Stimulated activated effector memory CD8-positive, alpha-beta T cell treated with anti-CD3 and anti-CD28 coated beads, Interleukin-12 subunit alpha, Interleukin-12 subunit beta, amount 100 ng/mL, for 72 hours (primary cell): ENCODE data around the gene HMGN1.
"Not testable (repeated sequence)": the region's sequence is repeated elsewhere in the genome, so short reads cannot be mapped to it uniquely, and the experiment has no call there.

Experiments used
- ATAC-seq: fragments of 150-1000 bp; cut with Tn5 transposase; 2 replicates; pipeline ENCODE4 v1.10.0; 2021
- DNase-seq, 2 donors: peaks; one replicate each; pipeline ENCODE4 v3.0.0; 2021 to 2022; ENCODE audit warnings: low spot score in 2 of 2
- H3K27ac Mint-ChIP-seq: one replicate; pipeline ENCODE4 v1.8.0; 2022; ENCODE audit warnings: mild to moderate bottlenecking, mixed read lengths
- H3K36me3 Mint-ChIP-seq: one replicate; pipeline ENCODE4 v1.8.0; 2022; ENCODE audit warnings: mild to moderate bottlenecking, mixed read lengths
- H3K4me1 Mint-ChIP-seq: one replicate; pipeline ENCODE4 v1.8.0; 2022; ENCODE audit warnings: mixed read lengths
- H3K4me3 Mint-ChIP-seq: one replicate; pipeline ENCODE4 v1.8.0; 2022; ENCODE audit warnings: mild to moderate bottlenecking, mixed read lengths
- H3K9me3 Mint-ChIP-seq: one replicate; pipeline ENCODE4 v1.8.0; 2022; ENCODE audit warnings: mixed read lengths

HMGN1 gene, protein sequence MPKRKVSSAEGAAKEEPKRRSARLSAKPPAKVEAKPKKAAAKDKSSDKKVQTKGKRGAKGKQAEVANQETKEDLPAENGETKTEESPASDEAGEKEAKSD

DNA sequence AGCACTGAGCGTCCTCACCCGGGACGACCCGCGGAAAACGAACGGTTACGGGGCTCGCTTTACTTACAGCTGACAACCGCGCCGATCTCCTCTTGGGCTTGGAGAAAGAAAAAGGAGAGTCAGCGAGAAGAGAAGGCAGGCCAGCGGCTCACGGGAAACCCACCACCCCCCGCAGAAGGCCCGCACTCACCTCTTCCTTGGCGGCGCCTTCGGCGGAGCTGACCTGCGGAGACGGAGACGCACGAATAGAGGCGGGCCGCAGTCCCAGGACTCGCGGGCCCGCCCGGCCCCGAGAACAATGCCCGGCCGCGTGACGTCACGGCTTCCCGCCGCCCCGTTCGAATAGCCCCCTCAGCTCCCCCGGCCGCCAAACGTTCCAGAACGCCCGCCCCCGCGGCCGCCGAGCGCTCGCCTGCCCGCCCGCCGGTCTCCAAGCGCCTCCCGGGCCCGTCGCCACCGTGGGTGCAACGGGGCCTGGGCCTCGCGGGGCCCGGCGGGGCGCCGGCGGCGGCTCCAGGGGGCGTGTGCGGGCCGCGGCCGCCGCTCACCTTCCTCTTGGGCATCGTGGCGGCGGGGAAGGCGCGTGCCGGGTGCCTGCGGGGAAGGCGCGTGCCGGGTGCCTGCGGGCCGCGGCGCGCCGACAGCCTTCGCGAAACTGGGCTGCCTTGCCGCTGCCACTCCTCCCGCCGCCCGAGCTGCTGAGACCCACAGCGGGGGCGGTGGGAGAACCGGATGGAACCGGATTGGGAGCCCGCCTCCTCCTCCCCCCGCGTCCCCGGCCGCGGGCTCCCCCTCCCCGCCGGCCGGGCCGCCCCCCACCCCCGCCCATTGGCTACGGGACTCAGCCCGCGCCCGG lies at the start of gene HMGN1:
HMGN1 (minus strand) TSS at position 734 of the 856 bp plus-strand sequence; CDS start at position 563, 171 bp downstream.
- no peaks in the 10 kb centered on the region for H3K9me3 Mint-ChIP-seq
- peaks cover 58% of the 10 kb centered on the region for H3K36me3 Mint-ChIP-seq
- peaks cover 36% of the 10 kb centered on the region for H3K4me1 Mint-ChIP-seq
- DNase-seq (peak; percentile 72 to 92), ATAC-seq (peak; percentile 75)
- peak within 1 kb of the TSS; percentile 92 for H3K4me3 Mint-ChIP-seq
- peak within 1 kb of the TSS; percentile 96 for H3K27ac Mint-ChIP-seq

DNA sequence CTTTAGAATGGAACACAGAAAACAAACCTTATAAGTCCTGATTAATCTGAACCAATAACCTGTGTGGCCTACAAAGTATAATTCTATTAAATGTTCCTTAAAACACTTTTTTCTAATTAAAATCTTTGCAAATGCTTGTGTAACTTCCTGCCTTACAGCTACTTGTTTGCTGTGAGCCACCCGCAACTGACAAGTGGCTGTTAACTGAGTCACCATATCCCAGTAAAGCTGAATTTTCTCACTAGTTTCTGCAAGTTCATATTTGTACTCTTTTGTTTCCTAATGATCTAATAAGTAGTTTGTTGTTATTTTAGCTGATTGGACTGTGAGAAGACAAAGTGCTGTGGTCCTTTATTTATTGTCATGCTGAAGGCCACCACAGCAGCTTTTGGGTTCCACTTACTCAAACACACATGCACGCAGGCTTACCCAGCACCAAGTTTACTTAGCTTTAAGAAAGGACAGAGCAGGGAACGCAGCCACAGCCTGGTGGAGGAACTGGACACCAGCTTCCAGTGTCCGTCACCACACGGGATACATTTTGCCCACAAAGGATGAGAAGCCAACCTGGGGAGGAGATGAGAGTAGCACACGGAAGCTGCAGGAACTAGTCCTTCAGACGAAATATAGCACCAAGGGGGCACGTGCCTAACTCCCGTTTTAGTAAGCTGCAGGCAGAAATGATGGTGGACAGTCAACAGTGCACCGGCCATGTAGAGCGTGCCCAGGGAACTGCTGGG lies 48.9 kb upstream of the HMGN1 start:
- Mint-ChIP-seq H3K27ac (no peak overlapping the region), H3K4me1 (no peaks in the 10 kb centered on the region), H3K4me3 (no peak overlapping the region), H3K36me3 (peaks cover 62% of the 10 kb centered on the region), H3K9me3 (no peaks in the 10 kb centered on the region)
- DNase-seq, result no peak
- ATAC-seq, result no peak

DNA sequence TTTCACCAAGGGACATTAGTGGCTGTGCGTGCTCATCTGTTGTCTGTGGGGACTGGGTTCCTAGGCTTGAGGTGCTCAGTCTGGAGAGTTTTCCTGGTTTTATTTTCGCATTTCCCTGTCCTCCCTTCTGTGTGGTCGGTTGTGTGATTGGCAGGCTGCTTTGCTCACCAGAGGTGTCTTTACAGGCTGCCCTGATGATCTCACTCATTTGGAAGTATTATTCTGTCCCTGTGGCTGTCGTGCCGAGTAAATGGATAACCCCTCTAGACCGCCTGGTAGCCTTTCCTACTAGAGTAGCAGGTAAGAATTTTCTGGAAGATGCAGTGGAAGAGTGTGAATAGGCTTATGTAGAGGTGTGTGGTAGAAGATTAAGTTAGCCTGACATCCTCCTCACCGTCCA lies 44.1 kb upstream of the HMGN1 start:
- H3K27ac Mint-ChIP-seq, result no peak overlapping the region
- no peaks in the 10 kb centered on the region for H3K9me3 Mint-ChIP-seq
- no peak for ATAC-seq
- DNase-seq, result no peak
- no peak overlapping the region for H3K4me3 Mint-ChIP-seq
- peaks cover 84% of the 10 kb centered on the region for H3K36me3 Mint-ChIP-seq
- peaks cover 27% of the 10 kb centered on the region for H3K4me1 Mint-ChIP-seq

DNA sequence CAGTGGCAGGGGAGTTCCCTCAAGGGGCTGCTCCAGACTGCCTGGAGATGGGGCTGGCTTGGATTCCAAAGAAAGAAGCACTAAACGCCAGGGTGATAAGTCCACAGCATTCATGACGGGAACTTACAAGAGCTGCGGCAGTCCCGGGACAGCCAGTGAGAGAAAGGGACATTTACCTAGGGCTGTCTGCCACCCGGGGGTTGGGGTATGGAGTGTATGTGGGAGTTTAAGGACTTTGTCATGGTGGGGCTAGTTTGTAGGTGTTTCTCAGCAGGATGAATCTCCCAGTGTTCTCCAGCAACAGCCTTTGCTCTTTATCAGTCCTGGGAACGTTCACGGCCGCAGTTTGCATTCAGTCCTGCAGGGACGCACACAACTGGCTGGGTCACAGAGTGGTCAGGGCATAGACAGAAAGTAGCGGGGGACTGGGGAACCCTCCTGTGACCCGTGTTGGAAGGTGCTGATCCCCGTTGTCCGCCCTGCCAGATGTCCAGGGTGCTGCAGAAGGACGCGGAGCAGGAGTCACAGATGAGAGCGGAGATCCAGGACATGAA lies 41.4 kb upstream of the HMGN1 start:
- Mint-ChIP-seq H3K36me3 (peaks cover 65% of the 10 kb centered on the region), H3K9me3 (no peaks in the 10 kb centered on the region), H3K27ac (peak overlapping the region; percentile 14), H3K4me3 (no peak overlapping the region), H3K4me1 (peaks cover 40% of the 10 kb centered on the region)
- DNase-seq (no peak), ATAC-seq (no peak)

DNA sequence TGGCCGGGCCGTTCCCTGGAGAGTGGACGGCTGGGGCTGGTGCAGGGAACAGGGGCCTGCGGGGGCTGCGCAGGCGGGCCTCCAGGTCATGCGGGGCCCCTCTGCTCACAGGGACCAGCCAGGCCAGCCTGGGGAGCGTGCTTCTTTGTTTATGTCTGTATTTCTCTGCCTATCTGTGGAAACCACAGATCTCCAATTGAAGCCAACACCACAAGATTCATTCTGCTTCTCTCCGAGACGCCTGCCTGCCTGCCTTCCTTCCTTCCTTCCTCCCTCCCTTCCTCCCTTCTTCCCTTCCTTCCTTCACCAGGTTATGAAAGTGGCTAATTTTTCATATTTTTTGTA lies 39.9 kb upstream of the HMGN1 start:
- Mint-ChIP-seq H3K4me3 (peak overlapping the region; percentile 82), H3K27ac (peak overlapping the region; percentile 88), H3K9me3 (no peaks in the 10 kb centered on the region), H3K36me3 (peaks cover 50% of the 10 kb centered on the region), H3K4me1 (peaks cover 48% of the 10 kb centered on the region)
- no peak for DNase-seq
- ATAC-seq, result no peak

DNA sequence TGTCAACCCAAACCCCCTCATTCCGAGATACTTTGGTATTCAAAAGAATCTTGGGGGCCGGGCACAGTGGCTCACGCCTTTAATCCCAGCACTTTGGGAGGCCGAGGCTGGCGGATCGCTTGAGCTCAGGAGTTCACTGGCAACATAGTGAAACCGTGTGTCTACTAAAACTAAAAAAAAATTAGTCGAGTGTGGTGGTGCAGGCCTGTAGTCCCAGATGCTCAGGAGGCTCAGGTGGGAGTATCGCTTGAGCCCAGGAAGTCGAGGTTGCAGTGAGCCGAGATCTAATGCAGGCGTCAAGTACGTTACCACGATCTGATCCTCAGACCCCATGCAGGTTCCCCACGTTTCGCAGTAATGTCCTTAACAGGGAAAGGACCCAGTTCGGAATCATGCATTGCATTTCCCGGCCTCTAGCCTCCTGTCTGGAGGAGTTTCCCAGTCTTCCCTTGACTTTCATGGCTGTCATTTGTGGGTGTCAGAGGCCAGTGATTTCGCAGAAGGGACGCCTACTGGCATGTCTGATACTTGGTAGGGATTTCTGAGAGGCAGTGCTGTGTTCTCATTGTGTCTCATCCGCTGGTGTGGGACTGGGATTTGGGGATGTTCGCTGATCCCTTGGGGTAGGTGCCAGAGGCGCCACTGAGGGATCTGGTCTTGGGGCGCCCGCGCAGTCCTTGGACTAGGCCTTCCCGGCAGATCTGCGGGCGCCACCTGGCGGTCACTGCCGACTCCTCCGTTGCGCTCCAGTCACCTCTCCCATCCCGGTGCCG lies 39.3 kb upstream of the HMGN1 start:
- Mint-ChIP-seq H3K27ac (peak overlapping the region; percentile 88), H3K36me3 (peaks cover 45% of the 10 kb centered on the region)
- peak; percentile 94 to 96 for DNase-seq

DNA sequence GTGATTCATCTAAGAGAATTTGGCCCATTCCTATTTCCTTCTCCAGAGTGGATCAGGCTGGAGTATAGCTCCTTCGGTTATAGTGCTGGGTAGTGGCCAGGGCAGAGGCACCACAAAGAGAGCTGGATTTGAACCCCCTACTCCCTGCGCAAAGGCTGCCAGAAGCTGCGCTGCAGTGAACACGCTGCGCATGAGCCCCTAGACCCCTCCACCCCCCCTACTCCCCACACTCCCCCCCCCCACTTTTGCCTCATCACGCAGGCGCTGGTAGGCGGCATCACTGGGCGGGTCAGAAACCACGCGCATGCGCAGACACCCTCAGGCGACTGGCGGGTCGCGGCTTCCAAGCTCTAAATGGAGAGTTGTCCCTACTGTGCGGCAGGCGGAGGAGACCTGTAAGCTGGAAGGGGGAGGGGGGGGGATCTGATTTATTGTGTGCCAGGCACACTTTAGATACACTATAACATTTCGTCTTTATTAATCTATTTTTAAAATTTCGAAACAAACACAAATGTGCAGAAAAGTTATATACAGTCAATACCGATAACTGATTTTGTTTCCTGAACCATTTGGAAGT lies 38.7 kb upstream of the HMGN1 start:
- ATAC-seq, result peak; percentile 59
- peak; percentile 89 to 96 for DNase-seq
- H3K9me3 Mint-ChIP-seq, result no peaks in the 10 kb centered on the region
- peak overlapping the region; percentile 82 for H3K4me3 Mint-ChIP-seq
- H3K27ac Mint-ChIP-seq, result peak overlapping the region; percentile 88
- H3K36me3 Mint-ChIP-seq, result peaks cover 38% of the 10 kb centered on the region
- peaks cover 48% of the 10 kb centered on the region for H3K4me1 Mint-ChIP-seq

More for the DNA sequence above, 39.3 kb upstream of the HMGN1 start:
- peak; percentile 87 for ATAC-seq
- Mint-ChIP-seq H3K4me1 (peaks cover 48% of the 10 kb centered on the region), H3K9me3 (no peaks in the 10 kb centered on the region), H3K4me3 (peak overlapping the region; percentile 82)

DNA sequence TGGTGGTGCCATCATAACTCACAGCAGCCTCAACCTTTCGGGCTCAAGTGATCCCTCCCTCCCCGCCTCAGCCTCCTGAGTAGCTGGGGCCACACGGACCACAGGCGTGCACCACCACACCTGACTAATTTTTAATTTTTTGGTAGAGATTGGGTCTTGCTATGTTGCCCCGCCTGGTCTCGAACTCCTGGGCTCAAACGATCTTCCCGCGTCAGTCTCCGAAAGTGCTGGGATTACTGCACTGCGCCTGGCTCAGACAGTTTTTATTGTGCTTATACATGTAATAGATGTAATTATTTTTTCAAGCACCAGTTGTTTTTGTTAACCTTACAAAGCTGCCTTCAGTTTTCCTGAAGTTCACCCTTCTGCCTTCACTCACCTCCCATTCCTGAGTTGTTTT lies 38.0 kb upstream of the HMGN1 start:
- H3K27ac Mint-ChIP-seq, result peak overlapping the region; percentile 88
- ATAC-seq, result no peak
- peak overlapping the region; percentile 82 for H3K4me3 Mint-ChIP-seq

DNA sequence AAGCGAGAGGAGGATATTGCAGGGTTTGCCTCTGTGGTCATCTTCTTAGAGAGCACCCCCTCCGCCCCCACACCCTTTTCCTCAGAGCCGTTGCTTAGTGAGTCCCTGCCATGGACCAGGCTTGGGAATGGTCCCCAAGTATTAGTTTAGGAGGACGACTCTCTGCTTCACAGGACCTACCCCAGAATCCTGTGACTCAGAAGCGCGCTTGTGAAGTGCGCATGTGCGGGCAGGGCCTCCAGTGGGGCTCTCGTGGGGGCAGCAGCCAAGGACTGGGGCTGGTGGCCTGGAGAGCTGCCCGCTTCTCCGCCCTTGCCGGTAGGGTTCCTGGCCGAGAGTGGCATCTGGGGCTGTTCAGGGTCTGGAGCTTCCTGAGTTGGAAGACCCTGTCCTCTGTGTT lies 37.3 kb upstream of the HMGN1 start:
- peak overlapping the region; percentile 82 for H3K4me3 Mint-ChIP-seq
- H3K4me1 Mint-ChIP-seq, result peaks cover 57% of the 10 kb centered on the region
- peak overlapping the region; percentile 65 for H3K27ac Mint-ChIP-seq
- no peak for ATAC-seq
- H3K36me3 Mint-ChIP-seq, result peaks cover 24% of the 10 kb centered on the region
- no peaks in the 10 kb centered on the region for H3K9me3 Mint-ChIP-seq
- DNase-seq, result peak in 1 of 2 donors; percentile 12

More for the DNA sequence above, 38.0 kb upstream of the HMGN1 start:
- no peak for DNase-seq
- H3K9me3 Mint-ChIP-seq, result no peaks in the 10 kb centered on the region
- peaks cover 31% of the 10 kb centered on the region for H3K36me3 Mint-ChIP-seq
- peaks cover 54% of the 10 kb centered on the region for H3K4me1 Mint-ChIP-seq

DNA sequence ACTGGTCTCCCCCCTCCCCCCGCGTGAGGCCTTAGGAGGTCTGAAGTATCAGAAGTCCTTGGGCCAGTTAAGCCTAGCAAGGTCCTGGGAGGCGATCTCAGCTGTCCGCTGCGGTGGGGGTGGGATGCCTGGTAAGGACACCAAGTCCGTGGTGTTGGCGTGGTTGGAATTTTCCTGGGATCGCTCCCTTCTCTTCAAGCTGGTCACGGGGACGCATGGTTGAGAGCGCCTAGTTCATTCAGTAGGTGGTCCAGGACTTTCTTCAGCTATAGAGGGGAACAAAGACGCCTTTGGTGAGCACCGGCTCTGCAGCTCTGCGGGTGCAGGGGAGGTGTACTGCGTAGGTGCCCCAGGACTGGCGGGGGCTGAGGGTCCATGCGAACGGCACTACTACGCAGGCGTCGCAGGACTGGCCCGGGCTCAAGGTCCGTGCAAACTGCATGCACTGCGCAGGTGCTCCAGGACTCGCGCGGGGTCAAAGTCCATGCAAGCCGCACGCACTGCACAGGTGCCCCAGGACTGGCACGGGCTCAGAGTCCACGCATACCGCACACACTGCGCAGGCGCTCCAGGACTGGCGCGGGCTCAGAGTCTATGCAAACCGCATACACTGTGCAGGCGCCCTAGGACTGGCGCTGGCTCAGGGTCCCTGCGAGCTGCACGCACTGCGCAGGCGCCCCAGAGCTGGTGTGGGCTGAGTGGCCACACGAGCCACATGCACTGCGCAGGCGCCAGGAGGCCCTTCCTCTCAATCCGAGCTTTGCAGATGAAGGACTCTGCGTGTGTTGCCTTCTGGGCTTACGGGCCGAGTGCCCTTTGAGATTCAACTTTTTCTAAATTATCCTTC lies 36.6 kb upstream of the HMGN1 start:
- Mint-ChIP-seq H3K4me3 (peak overlapping the region; percentile 82), H3K27ac (peak overlapping the region; percentile 65), H3K36me3 (peaks cover 19% of the 10 kb centered on the region), H3K9me3 (no peaks in the 10 kb centered on the region), H3K4me1 (peaks cover 61% of the 10 kb centered on the region)
- ATAC-seq, result peak; percentile 73
- peak; percentile 51 to 68 for DNase-seq

DNA sequence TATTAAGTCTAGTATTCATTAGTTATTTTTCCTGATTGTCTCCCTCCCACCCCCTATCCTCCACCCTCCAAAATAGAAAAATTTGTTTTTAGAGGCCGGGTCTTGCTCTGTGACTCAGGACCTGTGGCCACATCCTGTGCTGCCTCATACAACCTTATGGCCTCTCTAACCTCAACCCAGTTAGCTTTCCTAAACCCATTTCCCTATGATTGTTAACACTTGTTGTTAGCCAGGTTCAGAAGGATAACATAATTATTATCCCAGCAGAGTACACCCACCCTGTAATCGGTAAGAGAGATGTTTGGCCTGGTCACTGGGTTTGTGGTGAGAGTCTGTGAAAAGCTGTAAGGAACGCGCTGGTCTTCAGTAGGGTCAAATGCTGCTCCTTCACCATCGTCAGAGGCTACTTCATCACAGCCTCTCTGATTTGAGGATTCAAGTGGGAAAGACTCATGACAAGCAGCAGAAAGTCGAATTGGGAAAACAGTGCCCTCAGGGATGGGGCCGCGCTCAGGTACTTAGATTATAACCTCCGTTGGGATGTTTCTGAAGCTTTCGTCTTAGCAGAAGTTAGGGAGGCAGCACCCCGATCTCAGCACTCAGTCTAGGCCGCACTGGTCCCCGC lies 35.9 kb upstream of the HMGN1 start:
- Mint-ChIP-seq H3K4me3 (peak overlapping the region; percentile 82), H3K9me3 (no peaks in the 10 kb centered on the region), H3K27ac (peak overlapping the region; percentile 68), H3K4me1 (peaks cover 53% of the 10 kb centered on the region), H3K36me3 (peaks cover 22% of the 10 kb centered on the region)
- DNase-seq (no peak), ATAC-seq (no peak)

DNA sequence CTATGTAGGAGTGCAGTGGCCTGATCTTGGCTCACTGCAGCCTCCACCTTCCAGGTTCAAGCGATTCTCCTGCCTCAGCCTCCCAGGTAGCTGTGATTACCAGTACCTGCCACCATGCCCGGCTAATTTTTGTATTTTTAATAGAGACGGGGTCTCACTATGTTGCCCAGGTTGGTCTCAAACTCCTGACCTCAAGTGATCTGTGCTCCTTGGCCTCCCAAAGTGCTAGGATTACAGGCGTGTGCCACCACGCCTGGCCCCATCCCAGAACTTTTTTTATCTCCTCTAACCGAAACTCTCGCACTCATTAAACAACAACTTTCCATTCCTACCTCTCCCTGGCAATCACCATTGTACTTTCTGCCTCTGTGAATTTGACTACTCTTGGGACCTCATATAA lies 33.2 kb upstream of the HMGN1 start:
- not testable (repeated sequence) for DNase-seq, H3K4me3 Mint-ChIP-seq, ATAC-seq, H3K9me3 Mint-ChIP-seq, H3K27ac Mint-ChIP-seq
- Mint-ChIP-seq H3K36me3 (peaks cover 11% of the 10 kb centered on the region), H3K4me1 (peaks cover 26% of the 10 kb centered on the region)

DNA sequence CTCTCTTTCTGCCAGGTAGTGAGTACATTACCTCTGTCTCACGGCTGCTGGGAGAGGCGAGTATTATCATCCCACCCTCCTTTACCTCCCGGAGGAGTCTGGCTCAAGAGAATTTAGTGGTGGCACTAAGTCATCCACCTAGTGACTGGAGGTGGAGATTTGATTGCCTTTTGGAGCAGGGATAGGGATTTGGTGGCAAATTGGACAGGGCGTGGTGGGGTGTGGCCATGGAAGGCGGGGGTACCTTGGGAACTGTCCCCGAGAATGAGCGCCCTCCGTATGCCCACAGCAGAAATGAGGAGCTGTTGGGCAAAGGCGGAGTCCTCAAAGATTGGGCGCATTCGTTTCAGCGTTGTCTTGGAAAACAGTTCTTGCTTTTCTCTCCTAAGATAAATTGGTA lies 32.1 kb upstream of the HMGN1 start:
- Mint-ChIP-seq H3K36me3 (peaks cover 11% of the 10 kb centered on the region), H3K9me3 (no peaks in the 10 kb centered on the region), H3K27ac (peak overlapping the region; percentile 94), H3K4me1 (peaks cover 24% of the 10 kb centered on the region), H3K4me3 (peak overlapping the region; percentile 89)
- DNase-seq (no peak), ATAC-seq (no peak)
